Mesodermal cell (in vitro differentiated cells): ENCODE measurements around the gene PCSK6.

Experiments
- H3K27ac ChIP-seq: 2 replicates; pipeline ENCODE4 v1.7.0; 2013; ENCODE audit warnings: mild to moderate bottlenecking, low read depth, low read length, moderate library complexity; ENCODE audit not compliant: severe bottlenecking
- H3K36me3 ChIP-seq: 2 replicates; pipeline ENCODE4 v1.7.1; 2013; ENCODE audit warnings: mild to moderate bottlenecking, low read length, moderate library complexity; ENCODE audit not compliant: control insufficient read depth, insufficient read depth
- H3K4me1 ChIP-seq: one replicate; pipeline ENCODE4 v1.7.1; 2013; ENCODE audit warnings: mild to moderate bottlenecking, low read length; ENCODE audit not compliant: insufficient read depth, control insufficient read depth, poor library complexity, severe bottlenecking
- H3K4me3 ChIP-seq: 2 replicates; pipeline ENCODE4 v1.7.0; 2013; ENCODE audit warnings: low read length, control low read depth, mild to moderate bottlenecking; ENCODE audit not compliant: insufficient read depth, poor library complexity, severe bottlenecking; ENCODE audit errors: extremely low read depth
- H3K9me3 ChIP-seq: 2 replicates; pipeline ENCODE4 v1.7.1; 2013; ENCODE audit warnings: mild to moderate bottlenecking, low read length, moderate library complexity; ENCODE audit not compliant: control insufficient read depth
- WGBS, 2 experiments: methylation state at CpG; one replicate each; pipeline ENCODE4 v1.1.5; 2013; ENCODE audit warnings: missing lambda C conversion rate in 2 of 2; ENCODE audit not compliant: insufficient coverage in 2 of 2; 5-methylcytosine and 5-hydroxymethylcytosine counted together

Gene PCSK6

GRCh38 chr15:101396484-101397261 is 92.8 kb downstream of the PCSK6 start:
- Histone ChIP-seq H3K9me3 (no peaks in the 10 kb centered on the region), H3K27ac (no peak overlapping the region), H3K36me3 (no peaks in the 10 kb centered on the region), H3K4me3 (no peak overlapping the region), H3K4me1 (peaks cover 6% of the 10 kb centered on the region)
- 75 to 92% methylated on average over 11 to 16 of the region's 19 CpGs for WGBS, 2 experiments

- WGBS, 2 experiments, result 82 to 97% methylated on average over 9 to 11 of the region's 11 CpGs
- no peaks in the 10 kb centered on the region for H3K36me3 ChIP-seq
- H3K4me3 ChIP-seq, result no peak overlapping the region
- no peak overlapping the region for H3K27ac ChIP-seq
- H3K9me3 ChIP-seq, result no peaks in the 10 kb centered on the region
- H3K4me1 ChIP-seq, result peaks cover 6% of the 10 kb centered on the region
Observed at GRCh38 chr15:101394654-101395053, 94.9 kb downstream of the PCSK6 start.

- no peak overlapping the region for H3K4me3 ChIP-seq
- no peaks in the 10 kb centered on the region for H3K9me3 ChIP-seq
- H3K4me1 ChIP-seq, result peaks cover 6% of the 10 kb centered on the region
- 97 to 99% methylated on average over 10 of the region's 12 CpGs for WGBS, 2 experiments
- no peaks in the 10 kb centered on the region for H3K36me3 ChIP-seq
- H3K27ac ChIP-seq, result no peak overlapping the region
Observed at GRCh38 chr15:101394056-101394630, 95.4 kb downstream of the PCSK6 start.

GRCh38 chr15:101393172-101393571 is 96.3 kb downstream of the PCSK6 start:
- Histone ChIP-seq H3K4me3 (no peak overlapping the region), H3K4me1 (peaks cover 6% of the 10 kb centered on the region)
- 96 to 100% methylated on average over 3 to 9 of the region's 13 CpGs for WGBS, 2 experiments

GRCh38 chr15:101391981-101392640 is 97.4 kb downstream of the PCSK6 start:
- Histone ChIP-seq H3K9me3 (no peaks in the 10 kb centered on the region), H3K4me1 (no peaks in the 10 kb centered on the region), H3K27ac (no peak overlapping the region), H3K36me3 (no peaks in the 10 kb centered on the region), H3K4me3 (no peak overlapping the region)
- 80 to 95% methylated on average over 14 to 15 of the region's 17 CpGs for WGBS, 2 experiments

More at GRCh38 chr15:101393172-101393571, 96.3 kb downstream of the PCSK6 start:
- Histone ChIP-seq H3K27ac (no peak overlapping the region), H3K9me3 (no peaks in the 10 kb centered on the region), H3K36me3 (no peaks in the 10 kb centered on the region)

GRCh38 chr15:101391431-101391830 is 98.1 kb downstream of the PCSK6 start:
- Histone ChIP-seq H3K4me1 (no peaks in the 10 kb centered on the region), H3K36me3 (no peaks in the 10 kb centered on the region), H3K4me3 (no peak overlapping the region), H3K27ac (no peak overlapping the region), H3K9me3 (no peaks in the 10 kb centered on the region)
- 89 to 96% methylated on average over 5 to 9 of the region's 10 CpGs for WGBS, 2 experiments

GRCh38 chr15:101390462-101390861 is 99.0 kb downstream of the PCSK6 start:
- Histone ChIP-seq H3K4me1 (no peaks in the 10 kb centered on the region), H3K27ac (no peak overlapping the region), H3K36me3 (no peaks in the 10 kb centered on the region), H3K9me3 (no peaks in the 10 kb centered on the region), H3K4me3 (no peak overlapping the region)
- WGBS, 2 experiments, result 74 to 78% methylated on average over 6 to 8 of the region's 8 CpGs

- no peaks in the 10 kb centered on the region for H3K36me3 ChIP-seq
Observed at GRCh38 chr15:101390060-101390459, 99.4 kb downstream of the PCSK6 start.

GRCh38 chr15:101389362-101389761 is 100.1 kb downstream of the PCSK6 start:
- Histone ChIP-seq H3K4me1 (no peaks in the 10 kb centered on the region), H3K27ac (no peak overlapping the region), H3K36me3 (no peaks in the 10 kb centered on the region), H3K4me3 (no peak overlapping the region), H3K9me3 (no peaks in the 10 kb centered on the region)
- WGBS, 2 experiments, result 93 to 96% methylated on average over 9 of the region's 9 CpGs

More at GRCh38 chr15:101390060-101390459, 99.4 kb downstream of the PCSK6 start:
- 77 to 90% methylated on average over 6 to 8 of the region's 9 CpGs for WGBS, 2 experiments
- no peak overlapping the region for H3K4me3 ChIP-seq
- no peaks in the 10 kb centered on the region for H3K4me1 ChIP-seq
- no peaks in the 10 kb centered on the region for H3K9me3 ChIP-seq
- H3K27ac ChIP-seq, result no peak overlapping the region

- H3K4me1 ChIP-seq, result no peaks in the 10 kb centered on the region
- no peaks in the 10 kb centered on the region for H3K9me3 ChIP-seq
- H3K4me3 ChIP-seq, result no peak overlapping the region
- H3K36me3 ChIP-seq, result no peaks in the 10 kb centered on the region
- H3K27ac ChIP-seq, result no peak overlapping the region
- 0 to 62% methylated on average over 1 to 3 of the region's 6 CpGs for WGBS, 2 experiments
Observed at GRCh38 chr15:101388046-101388445, 101.5 kb downstream of the PCSK6 start.
